ENCODE results near the gene OPN1SW.

OPN1SW gene

DNA sequence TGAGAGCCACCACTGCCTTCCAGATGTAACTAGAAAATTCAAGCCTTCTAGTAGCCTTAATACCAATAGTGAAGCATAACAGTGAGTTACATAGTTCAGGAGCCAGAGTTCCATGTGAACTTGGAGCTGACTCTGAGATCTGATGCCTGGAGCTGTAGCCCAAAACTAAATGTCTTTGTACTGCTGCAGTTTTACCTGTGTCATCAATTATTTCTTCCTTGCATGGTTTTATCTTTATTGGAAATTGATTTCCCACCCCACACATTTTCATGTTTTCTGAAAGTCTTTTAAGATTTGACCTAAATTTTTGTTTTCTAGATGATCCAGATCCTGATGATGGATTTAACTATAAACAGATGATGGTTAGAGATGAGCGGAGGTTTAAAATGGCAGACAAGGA is 17.0 kb downstream of the OPN1SW start:
- Histone ChIP-seq H3K4me1 (ENCODE audit: low read depth, poor library complexity, severe bottlenecking) (no peaks in the 10 kb centered on the region), H3K4me2 (no peak overlapping the region), H4K20me1 (ENCODE audit: insufficient read depth) (no peaks in the 10 kb centered on the region), H3K36me3 (ENCODE audit: insufficient read depth) (peaks cover 13% of the 10 kb centered on the region; the same call in 1 of the 2 replicates), H2AFZ (ENCODE audit: low read depth) (no peak overlapping the region), H3K4me3 (IDR thresholded peaks at IDR 0.05; ENCODE audit: insufficient read depth, low read depth, low read length) (no peak overlapping the region), H3K27me3 (ENCODE audit: insufficient read depth, low read depth) (no peaks in the 10 kb centered on the region), H3K9ac (no peak overlapping the region), H3K27ac (no peak overlapping the region), H3K79me2 (ENCODE audit: insufficient read depth, low read depth) (no peaks in the 10 kb centered on the region)
- no peak for TF ChIP-seq CTCF (conservative IDR thresholded peaks at IDR 0.05; ENCODE audit: low read depth, low read length)

DNA sequence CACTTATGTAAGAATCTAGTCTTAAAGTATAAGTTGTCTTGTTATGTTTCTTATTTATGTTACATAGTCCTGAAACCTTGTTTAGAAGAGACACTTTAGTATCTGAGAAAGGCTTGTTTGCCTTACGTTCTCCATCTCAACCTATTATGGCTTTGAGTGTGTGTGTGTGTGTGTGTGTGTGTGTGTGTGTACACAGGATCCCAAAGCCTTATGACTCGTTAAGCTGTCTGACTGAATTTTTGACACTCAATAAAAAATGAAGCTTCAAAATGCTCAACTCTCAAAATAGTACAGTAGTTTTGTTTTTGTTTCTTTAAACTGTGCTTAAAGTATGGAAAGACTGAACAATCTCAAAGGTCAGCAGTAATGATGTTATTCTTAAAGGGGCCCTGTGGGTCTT is 18.4 kb downstream of the OPN1SW start:
- TF ChIP-seq CTCF (conservative IDR thresholded peaks at IDR 0.05; ENCODE audit: low read depth, low read length) = no peak
- Histone ChIP-seq H3K4me2 (no peak overlapping the region), H4K20me1 (ENCODE audit: insufficient read depth) (no peaks in the 10 kb centered on the region), H3K4me3 (IDR thresholded peaks at IDR 0.05; ENCODE audit: insufficient read depth, low read depth, low read length) (no peak overlapping the region), H3K9ac (no peak overlapping the region), H2AFZ (ENCODE audit: low read depth) (no peak overlapping the region), H3K79me2 (ENCODE audit: insufficient read depth, low read depth) (no peaks in the 10 kb centered on the region), H3K27ac (no peak overlapping the region), H3K4me1 (ENCODE audit: low read depth, poor library complexity, severe bottlenecking) (no peaks in the 10 kb centered on the region), H3K36me3 (ENCODE audit: insufficient read depth) (peaks cover 13% of the 10 kb centered on the region; the same call in 1 of the 2 replicates), H3K27me3 (ENCODE audit: insufficient read depth, low read depth) (no peaks in the 10 kb centered on the region)

DNA sequence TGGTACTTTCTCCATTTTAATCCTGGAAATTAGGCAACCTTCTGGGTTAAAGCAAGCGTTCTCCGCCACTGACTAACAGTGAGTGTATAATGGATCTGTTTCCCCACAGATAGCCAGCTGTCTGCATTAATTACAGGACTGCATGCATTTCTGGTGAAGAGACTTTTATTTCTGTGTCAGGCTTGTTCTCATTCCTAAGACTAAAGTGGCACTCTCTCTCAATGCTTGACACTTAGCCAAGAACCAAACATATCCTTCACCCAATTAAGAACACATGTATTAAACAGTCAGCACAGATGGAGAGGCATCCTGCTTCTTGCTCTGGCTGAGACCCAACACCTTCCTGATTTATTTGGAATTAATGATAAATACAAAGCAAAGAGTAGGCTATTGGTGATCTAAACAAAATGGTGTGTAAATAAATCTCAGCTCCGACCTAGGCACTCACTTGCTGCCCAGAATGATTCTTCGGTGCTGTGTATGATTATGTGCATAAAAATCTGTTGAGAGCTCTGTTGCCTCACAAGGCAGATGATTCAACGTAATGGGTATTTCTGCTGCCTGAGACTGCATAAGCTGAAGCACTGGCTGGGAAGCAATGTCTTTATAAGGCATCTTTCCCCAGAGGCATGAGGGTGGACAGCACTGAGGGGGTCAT is 19.6 kb downstream of the OPN1SW start:
- no peak overlapping the region for H2AFZ ChIP-seq (ENCODE audit: low read depth)
- TF ChIP-seq CTCF (conservative IDR thresholded peaks at IDR 0.05; ENCODE audit: low read depth, low read length) = no peak
- H3K4me1 ChIP-seq (ENCODE audit: low read depth, poor library complexity, severe bottlenecking) = no peaks in the 10 kb centered on the region
- H3K4me2 ChIP-seq = no peak overlapping the region
- no peaks in the 10 kb centered on the region for H3K79me2 ChIP-seq (ENCODE audit: insufficient read depth, low read depth)
- peaks cover 13% of the 10 kb centered on the region; the same call in 1 of the 2 replicates for H3K36me3 ChIP-seq (ENCODE audit: insufficient read depth)
- H3K9ac ChIP-seq = no peak overlapping the region
- no peak overlapping the region for H3K27ac ChIP-seq
- no peaks in the 10 kb centered on the region for H3K27me3 ChIP-seq (ENCODE audit: insufficient read depth, low read depth)
- no peak overlapping the region for H3K4me3 ChIP-seq (IDR thresholded peaks at IDR 0.05; ENCODE audit: insufficient read depth, low read depth, low read length)
- no peaks in the 10 kb centered on the region for H4K20me1 ChIP-seq (ENCODE audit: insufficient read depth)

- Histone ChIP-seq H2AFZ (ENCODE audit: low read depth) (no peak overlapping the region), H3K9ac (no peak overlapping the region), H3K27me3 (ENCODE audit: insufficient read depth, low read depth) (no peaks in the 10 kb centered on the region), H3K4me2 (no peak overlapping the region), H3K79me2 (ENCODE audit: insufficient read depth, low read depth) (no peaks in the 10 kb centered on the region), H3K4me3 (IDR thresholded peaks at IDR 0.05; ENCODE audit: insufficient read depth, low read depth, low read length) (no peak overlapping the region), H3K4me1 (ENCODE audit: low read depth, poor library complexity, severe bottlenecking) (no peaks in the 10 kb centered on the region), H4K20me1 (ENCODE audit: insufficient read depth) (no peaks in the 10 kb centered on the region), H3K36me3 (ENCODE audit: insufficient read depth) (peaks cover 13% of the 10 kb centered on the region; the same call in 1 of the 2 replicates), H3K27ac (no peak overlapping the region)
- no peak for TF ChIP-seq CTCF (conservative IDR thresholded peaks at IDR 0.05; ENCODE audit: low read depth, low read length)
Observed at GRCh38 chr7:128755075-128755818, 20.3 kb downstream of the OPN1SW start.
